ENCODE measurements around the gene EYS.

Gene EYS

GRCh38 chr6:65248101-65248610 lies 458.9 kb downstream of the EYS start:
- DNase-seq (ENCODE audit: extremely low read depth in 1 of 2, low read depth in 1 of 2), result no peak

- DNase-seq (ENCODE audit: extremely low read depth in 1 of 2, low read depth in 1 of 2), result no peak
These were observed 475.4 kb downstream of the EYS start for GRCh38 chr6:65231616-65232015.

DNA sequence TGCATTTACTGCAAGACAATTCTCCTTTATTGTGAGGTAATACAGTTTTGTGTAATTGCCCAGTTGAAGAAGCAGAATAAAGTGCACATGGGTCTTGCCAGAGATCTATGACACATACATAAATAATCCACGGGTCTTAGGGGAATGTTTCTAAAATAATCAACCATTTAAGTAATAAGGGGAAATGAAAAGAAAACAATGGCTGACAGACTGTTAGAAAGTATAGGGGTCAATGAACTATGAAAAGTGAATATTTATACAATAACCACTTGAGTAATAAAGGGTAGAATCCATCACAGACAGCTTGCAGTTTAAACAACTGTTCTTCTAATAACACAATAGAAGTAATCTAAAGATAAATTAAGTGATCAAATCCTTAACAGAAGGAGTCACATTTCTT lies 477.2 kb downstream of the EYS start:
- DNase-seq (ENCODE audit: extremely low read depth in 1 of 2, low read depth in 1 of 2), result no peak

DNA sequence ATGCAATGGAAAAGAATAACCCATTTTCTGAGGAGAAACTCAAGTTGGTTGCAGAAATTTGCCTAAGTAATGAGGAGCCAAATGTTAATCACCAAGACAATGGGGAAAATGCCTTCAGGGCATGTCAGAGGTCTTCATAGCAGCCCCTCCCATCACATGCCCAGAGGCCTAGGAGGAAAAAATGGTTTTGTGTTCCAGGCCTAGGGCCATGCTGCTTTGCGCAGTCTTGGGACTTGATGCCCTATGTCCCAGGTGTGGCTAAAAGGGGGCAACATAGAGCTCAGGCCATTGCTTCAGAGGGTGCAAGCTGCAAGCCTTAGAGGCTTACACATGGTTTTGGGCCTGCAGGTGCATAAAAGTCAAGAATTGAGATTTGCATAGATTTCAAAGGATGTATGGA lies 485.9 kb downstream of the EYS start:
- no peak for DNase-seq (ENCODE audit: extremely low read depth in 1 of 2, low read depth in 1 of 2)

DNA sequence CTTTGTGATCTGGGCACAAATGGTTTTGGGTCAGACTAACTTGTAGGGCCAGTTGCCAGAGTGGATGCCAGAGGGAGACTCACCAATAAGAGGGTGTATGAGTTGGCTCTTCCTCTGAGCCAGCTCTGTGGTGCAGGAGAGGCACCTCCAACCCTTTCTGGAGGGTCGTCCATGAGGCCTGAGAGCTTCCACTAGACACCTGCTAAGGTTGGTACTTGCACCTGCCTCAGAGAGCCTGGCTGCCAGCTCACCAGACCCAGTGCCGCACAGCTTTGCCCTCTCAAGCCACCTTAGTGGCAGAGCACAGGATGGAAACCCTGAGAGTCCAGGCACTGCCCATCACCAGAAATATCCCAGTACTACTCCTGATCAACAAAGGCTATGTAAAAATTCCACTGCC lies 504.3 kb downstream of the EYS start:
- no peak for DNase-seq (ENCODE audit: extremely low read depth in 1 of 2, low read depth in 1 of 2)

- DNase-seq (ENCODE audit: extremely low read depth in 1 of 2, low read depth in 1 of 2), result no peak
These were observed 507.3 kb downstream of the EYS start for GRCh38 chr6:65199683-65200082.

DNA sequence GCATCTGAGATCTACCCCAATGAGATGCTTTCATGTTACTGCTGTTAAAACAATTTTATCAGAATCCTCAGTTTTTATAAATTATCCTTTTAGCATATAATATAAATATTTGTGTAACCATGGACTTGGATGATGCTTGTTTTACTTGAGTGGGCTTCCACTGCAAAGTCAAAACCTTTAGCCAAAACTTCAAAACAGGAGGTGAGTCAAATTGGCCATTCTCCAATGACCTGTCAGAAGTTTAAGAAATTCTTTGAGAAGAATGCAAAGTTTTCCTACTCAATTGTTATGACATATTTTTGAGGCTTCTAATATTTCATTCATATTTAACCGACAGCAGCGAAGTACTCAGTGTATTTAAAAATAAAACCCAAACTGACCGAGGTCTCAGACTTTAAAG lies 507.9 kb downstream of the EYS start:
- DNase-seq (ENCODE audit: extremely low read depth in 1 of 2, low read depth in 1 of 2), result no peak

GRCh38 chr6:65191471-65191870 lies 515.6 kb downstream of the EYS start:
- no peak for DNase-seq (ENCODE audit: extremely low read depth in 1 of 2, low read depth in 1 of 2)

DNA sequence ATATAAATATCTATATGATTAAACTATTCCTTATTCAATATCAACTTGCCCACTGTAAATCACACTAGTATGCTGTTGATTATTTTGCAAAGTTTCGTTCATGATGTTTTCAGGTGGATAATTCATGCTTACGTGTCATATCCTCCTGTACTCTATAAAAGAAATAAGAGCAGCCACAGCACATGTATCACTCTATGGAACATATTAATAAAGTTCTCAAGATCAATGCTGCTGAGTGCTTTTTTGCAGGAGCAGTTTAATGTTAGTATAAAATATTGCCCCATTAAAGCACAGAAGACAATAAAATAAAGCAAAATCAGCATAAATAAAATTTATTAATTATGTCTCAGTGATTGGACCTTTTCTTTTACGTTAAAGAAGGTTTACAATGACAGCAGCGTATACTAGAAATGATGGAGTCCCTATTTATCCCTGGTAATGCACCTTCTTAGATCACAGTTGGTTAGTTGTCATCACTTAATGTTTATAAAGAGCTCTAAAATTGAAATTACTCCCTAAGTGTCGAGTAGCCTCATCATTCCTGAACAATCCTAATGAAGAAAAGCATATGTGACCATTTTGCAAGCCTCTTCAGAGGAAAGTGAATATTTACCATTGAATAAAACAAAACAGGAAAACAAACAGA lies 517.7 kb downstream of the EYS start:
- no peak for DNase-seq (ENCODE audit: extremely low read depth in 1 of 2, low read depth in 1 of 2)

- no peak for DNase-seq (ENCODE audit: extremely low read depth in 1 of 2, low read depth in 1 of 2)
These were observed 520.2 kb downstream of the EYS start for GRCh38 chr6:65186826-65187225.

DNA sequence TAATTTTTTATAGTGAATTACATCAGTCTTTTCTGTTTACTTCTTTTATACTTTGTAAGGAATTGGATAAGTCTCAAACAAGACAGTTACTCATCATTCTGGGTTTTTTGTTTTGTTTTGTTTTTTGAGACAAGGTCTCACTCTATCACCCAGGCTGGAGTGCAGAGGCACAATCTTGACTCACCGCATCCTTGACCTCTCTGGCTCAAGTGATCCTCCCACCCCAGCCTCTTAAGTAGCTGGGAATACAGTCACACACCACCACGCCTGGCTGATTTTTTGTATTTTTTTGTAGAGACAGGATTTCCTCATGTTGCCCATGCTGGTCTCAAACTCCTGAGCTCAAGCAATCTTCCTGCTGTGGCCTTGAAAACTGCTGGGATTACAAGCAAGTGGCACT lies 524.3 kb downstream of the EYS start:
- DNase-seq (ENCODE audit: extremely low read depth in 1 of 2, low read depth in 1 of 2), result no peak

DNA sequence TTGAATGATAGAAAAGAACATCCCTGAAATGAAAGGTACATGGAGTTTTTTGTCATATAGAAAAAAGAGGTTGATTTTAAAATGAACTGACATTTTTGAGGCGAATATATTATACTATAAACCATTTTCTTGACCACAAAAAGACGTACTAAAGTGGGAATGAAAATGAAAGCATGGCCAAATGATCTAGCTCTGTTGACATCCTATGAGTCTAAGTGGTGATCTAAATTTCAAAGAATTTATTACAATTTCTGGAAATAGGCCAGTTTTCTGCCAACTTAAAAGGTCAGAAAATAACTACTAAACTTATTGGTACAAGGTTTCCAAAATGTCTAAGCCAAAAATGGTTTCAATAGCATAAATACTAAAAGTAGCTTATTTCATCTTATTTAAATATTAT lies 536.8 kb downstream of the EYS start:
- DNase-seq (ENCODE audit: extremely low read depth in 1 of 2, low read depth in 1 of 2), result no peak

DNA sequence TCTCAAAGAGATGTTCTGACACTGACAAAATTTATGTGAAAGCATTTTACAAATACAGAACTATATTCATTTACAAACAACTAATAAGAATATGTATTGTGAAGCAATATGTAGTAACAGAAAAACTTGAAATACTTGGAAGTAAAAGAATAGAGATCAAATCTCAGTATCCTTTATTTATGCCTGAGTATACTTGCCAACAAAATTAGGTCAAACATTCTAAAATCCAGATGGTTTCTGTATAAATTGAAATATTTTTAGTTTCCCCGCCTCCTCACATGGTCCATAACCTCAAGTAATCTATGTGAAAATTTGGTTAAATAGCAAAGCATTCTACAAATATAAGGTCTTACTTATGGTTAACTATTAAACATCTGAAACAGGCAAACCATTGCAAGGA lies 545.4 kb downstream of the EYS start:
- no peak for DNase-seq (ENCODE audit: extremely low read depth in 1 of 2, low read depth in 1 of 2)

DNA sequence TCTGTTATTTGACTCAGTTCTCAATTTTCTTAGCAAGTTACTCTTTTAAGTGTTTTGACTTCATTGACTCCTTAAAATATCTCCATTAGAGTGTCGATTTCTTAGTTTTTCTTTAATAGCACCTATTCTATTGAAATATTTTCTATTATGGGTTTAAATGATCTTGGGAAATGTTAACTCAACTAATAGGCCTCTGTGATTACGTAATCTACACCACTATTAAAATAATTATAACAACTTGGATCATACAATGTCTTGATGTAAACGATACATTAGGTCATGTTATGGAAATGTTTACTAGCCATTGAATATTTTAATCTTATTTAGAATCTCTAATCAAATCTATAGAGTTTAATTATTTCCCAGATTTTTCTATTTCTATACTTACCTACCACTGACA lies 550.0 kb downstream of the EYS start:
- no peak for DNase-seq (ENCODE audit: extremely low read depth in 1 of 2, low read depth in 1 of 2)

DNA sequence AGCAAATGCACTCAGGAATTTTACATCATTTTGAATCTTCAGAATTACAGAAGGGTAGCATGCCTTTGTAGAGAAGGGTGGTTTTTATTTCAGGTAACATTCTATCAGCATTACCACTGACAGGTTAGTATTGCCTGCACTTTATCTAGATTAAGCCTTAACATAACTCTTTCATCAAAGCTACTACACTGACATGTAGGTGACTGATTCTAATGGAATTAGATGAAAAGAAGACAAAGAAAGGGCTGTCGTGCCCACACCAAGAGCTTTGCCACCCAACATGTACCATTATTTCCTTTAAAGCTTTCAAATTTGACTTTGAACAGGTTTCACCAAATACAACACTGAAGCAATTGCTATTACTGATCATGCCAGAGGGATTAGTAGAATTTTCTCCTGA lies 551.9 kb downstream of the EYS start:
- no peak for DNase-seq (ENCODE audit: extremely low read depth in 1 of 2, low read depth in 1 of 2)

- DNase-seq (ENCODE audit: extremely low read depth in 1 of 2, low read depth in 1 of 2), result no peak
These were observed 557.2 kb downstream of the EYS start for GRCh38 chr6:65149841-65150240.

DNA sequence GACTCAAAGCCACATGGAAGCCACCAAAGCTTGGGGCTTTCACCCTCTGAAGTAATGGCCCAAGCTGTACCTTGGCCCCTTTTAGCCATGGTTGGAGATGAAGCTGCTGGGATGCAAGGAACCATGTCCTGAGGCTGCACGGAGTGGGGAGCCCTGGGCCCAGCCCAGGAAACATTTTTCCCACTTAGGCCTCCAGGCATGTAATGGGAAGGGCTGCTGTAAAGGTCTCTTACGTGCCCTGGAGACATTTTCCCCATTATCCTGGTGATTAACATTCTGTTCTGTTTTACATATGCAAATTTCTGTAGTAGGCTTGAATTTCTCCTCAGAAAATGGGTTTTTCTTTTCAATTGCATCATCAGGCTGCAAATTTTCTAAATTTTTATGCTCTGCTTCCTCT lies 558.2 kb downstream of the EYS start:
- no peak for DNase-seq (ENCODE audit: extremely low read depth in 1 of 2, low read depth in 1 of 2)

- no peak for DNase-seq (ENCODE audit: extremely low read depth in 1 of 2, low read depth in 1 of 2)
These were observed 571.5 kb downstream of the EYS start for GRCh38 chr6:65135567-65135966.

GRCh38 chr6:65126667-65127066 lies 580.4 kb downstream of the EYS start:
- no peak for DNase-seq (ENCODE audit: extremely low read depth in 1 of 2, low read depth in 1 of 2)

- no peak for DNase-seq (ENCODE audit: extremely low read depth in 1 of 2, low read depth in 1 of 2)
These were observed 583.5 kb downstream of the EYS start for GRCh38 chr6:65123521-65123920.

- no peak for DNase-seq (ENCODE audit: extremely low read depth in 1 of 2, low read depth in 1 of 2)
These were observed 589.1 kb downstream of the EYS start for GRCh38 chr6:65117817-65118409.

DNA sequence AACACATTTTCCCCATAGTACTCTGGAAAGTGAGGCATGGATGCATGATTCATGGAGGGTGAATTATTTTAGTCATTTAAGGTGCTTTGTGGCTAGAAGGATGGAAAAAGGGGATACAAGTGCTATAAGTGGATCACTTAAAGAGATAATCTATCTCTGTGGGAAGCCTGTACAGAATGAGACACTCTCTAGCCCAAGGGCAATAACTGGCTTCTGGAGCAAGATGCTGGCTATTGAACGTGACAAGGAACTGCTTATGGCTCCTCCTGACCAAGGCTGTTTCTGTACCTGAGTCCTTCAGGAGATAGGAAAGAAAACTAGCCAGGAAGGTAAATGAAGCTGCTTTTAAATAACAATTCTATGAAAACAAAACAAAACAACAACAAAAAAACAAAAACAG lies 590.7 kb downstream of the EYS start:
- DNase-seq (ENCODE audit: extremely low read depth in 1 of 2, low read depth in 1 of 2), result no peak

GRCh38 chr6:65113581-65113980 lies 593.4 kb downstream of the EYS start:
- no peak for DNase-seq (ENCODE audit: extremely low read depth in 1 of 2, low read depth in 1 of 2)

Measured in activated CD8-positive, alpha-beta memory T cell treated with anti-CD3 and anti-CD28 coated beads for 1 hour (primary cell).